ENCODE measurements around the gene SEC61A2. TPM values are rescaled to one million over a fixed set of nuclear protein-coding genes. Genes with fewer than 3 reads are reported as not detected.
A peak's percentile ranks its signal among the peaks of the same experiment; 100 is the strongest.
"Not testable (repeated sequence)": the region's sequence is repeated elsewhere in the genome, so short reads cannot be mapped to it uniquely, and the experiment has no call there.

Gene SEC61A2
- 3.5 and 4.2 TPM in 2 replicates for total RNA-seq

GRCh38 chr10:12129222-12130111, at the start of gene SEC61A2:
Gene SEC61A2 (plus strand): TSS chr10:12129677. CDS start chr10:12129788, 111 bp downstream.
- peak; percentile 93 to 96 for DNase-seq (ENCODE audit: low read depth in 2 of 2)

GRCh38 chr10:12081470-12081869, 48.0 kb upstream of the SEC61A2 start:
- no peak for DNase-seq (ENCODE audit: low read depth in 2 of 2)

GRCh38 chr10:12081879-12082557, 47.5 kb upstream of the SEC61A2 start:
- DNase-seq (ENCODE audit: low read depth in 2 of 2): peak in 1 of 2 donors; percentile 42

GRCh38 chr10:12088919-12089318, 40.6 kb upstream of the SEC61A2 start:
- DNase-seq (ENCODE audit: low read depth in 2 of 2): no peak

GRCh38 chr10:12091421-12091820, 38.1 kb upstream of the SEC61A2 start:
- DNase-seq (ENCODE audit: low read depth in 2 of 2): no peak

- not testable (repeated sequence) for DNase-seq (ENCODE audit: low read depth in 2 of 2)
Observed at GRCh38 chr10:12097361-12097760, 32.1 kb upstream of the SEC61A2 start.

GRCh38 chr10:12097791-12098190, 31.7 kb upstream of the SEC61A2 start:
- DNase-seq (ENCODE audit: low read depth in 2 of 2): no peak

GRCh38 chr10:12098966-12099365, 30.5 kb upstream of the SEC61A2 start:
- no peak for DNase-seq (ENCODE audit: low read depth in 2 of 2)

- no peak for DNase-seq (ENCODE audit: low read depth in 2 of 2)
Observed at GRCh38 chr10:12103802-12104201, 25.7 kb upstream of the SEC61A2 start.

- peak; percentile 45 to 74 for DNase-seq (ENCODE audit: low read depth in 2 of 2)
Observed at GRCh38 chr10:12107781-12108180, 21.7 kb upstream of the SEC61A2 start.

- no peak for DNase-seq (ENCODE audit: low read depth in 2 of 2)
Observed at GRCh38 chr10:12109286-12109685, 20.2 kb upstream of the SEC61A2 start.

- no peak for DNase-seq (ENCODE audit: low read depth in 2 of 2)
Observed at GRCh38 chr10:12111528-12111927, 17.9 kb upstream of the SEC61A2 start.

GRCh38 chr10:12113627-12114026, 15.8 kb upstream of the SEC61A2 start:
- no peak for DNase-seq (ENCODE audit: low read depth in 2 of 2)

- no peak for DNase-seq (ENCODE audit: low read depth in 2 of 2)
Observed at GRCh38 chr10:12121673-12122072, 7.8 kb upstream of the SEC61A2 start.

- peak; percentile 71 to 74 for DNase-seq (ENCODE audit: low read depth in 2 of 2)
Observed at GRCh38 chr10:12130237-12130872, 878 bp downstream of the SEC61A2 start.

- DNase-seq (ENCODE audit: low read depth in 2 of 2): no peak
Observed at GRCh38 chr10:12135631-12136030, 6.2 kb downstream of the SEC61A2 start.

- DNase-seq (ENCODE audit: low read depth in 2 of 2): no peak
Observed at GRCh38 chr10:12140038-12140437, 10.6 kb downstream of the SEC61A2 start.

GRCh38 chr10:12144538-12144937, 15.1 kb downstream of the SEC61A2 start:
- DNase-seq (ENCODE audit: low read depth in 2 of 2): no peak

GRCh38 chr10:12150163-12150562, 20.7 kb downstream of the SEC61A2 start:
- DNase-seq (ENCODE audit: low read depth in 2 of 2): no peak

- DNase-seq (ENCODE audit: low read depth in 2 of 2): no peak
Observed at GRCh38 chr10:12154516-12154915, 25.0 kb downstream of the SEC61A2 start.

GRCh38 chr10:12156367-12157123, 27.1 kb downstream of the SEC61A2 start:
- no peak for DNase-seq (ENCODE audit: low read depth in 2 of 2)

All from lung microvascular endothelial cell (primary cell).